Measurements from ENCODE around the gene SNED1.
A peak's percentile ranks its signal among the peaks of the same experiment; 100 is the strongest.

DNA sequence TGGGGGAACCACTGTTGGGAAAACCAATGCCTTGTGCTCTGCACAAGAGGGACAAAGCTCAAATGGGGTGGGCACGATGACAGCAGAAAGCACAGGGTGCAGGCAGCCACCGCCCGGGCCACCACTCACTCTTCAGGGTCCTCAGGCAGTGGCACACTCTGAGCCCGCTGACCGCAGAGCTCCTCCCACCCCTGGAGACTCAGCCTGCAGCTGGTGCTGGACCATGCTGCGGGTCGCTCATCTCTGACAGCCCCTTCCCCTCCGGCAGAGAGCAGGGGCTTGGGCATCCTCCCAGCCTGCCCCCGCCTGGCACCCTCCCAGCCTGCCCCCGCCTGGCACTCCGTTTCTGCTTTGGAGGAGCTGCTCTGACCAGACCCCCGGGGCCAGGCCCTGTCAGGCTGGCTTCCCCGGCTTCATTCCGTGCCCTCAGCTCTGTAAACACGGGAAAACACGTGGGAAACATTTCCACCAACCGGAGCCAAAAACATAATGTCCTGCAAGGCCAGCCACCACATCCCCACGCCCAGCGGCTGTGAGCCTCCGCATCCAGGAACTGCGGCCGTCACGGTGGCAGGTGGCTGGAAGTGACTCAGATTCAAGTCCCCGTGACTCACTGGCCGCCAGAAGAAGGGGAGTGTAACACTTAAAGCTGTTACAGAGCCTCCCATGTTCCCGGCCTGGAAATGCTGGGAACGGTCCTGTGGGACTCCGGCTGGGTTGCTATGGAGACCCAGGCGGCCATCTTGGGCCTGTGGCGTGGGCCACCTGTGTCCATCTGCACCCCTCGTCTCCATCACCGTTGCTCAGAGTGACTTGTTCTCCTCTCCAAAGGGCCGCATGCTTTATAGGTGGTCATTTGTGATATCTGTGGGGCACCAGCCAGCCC lies 6.8 kb upstream of the SNED1 start:
- no peak for TF ChIP-seq POLR2A (IDR thresholded peaks at IDR 0.05)
- TF ChIP-seq, protein P1, sequence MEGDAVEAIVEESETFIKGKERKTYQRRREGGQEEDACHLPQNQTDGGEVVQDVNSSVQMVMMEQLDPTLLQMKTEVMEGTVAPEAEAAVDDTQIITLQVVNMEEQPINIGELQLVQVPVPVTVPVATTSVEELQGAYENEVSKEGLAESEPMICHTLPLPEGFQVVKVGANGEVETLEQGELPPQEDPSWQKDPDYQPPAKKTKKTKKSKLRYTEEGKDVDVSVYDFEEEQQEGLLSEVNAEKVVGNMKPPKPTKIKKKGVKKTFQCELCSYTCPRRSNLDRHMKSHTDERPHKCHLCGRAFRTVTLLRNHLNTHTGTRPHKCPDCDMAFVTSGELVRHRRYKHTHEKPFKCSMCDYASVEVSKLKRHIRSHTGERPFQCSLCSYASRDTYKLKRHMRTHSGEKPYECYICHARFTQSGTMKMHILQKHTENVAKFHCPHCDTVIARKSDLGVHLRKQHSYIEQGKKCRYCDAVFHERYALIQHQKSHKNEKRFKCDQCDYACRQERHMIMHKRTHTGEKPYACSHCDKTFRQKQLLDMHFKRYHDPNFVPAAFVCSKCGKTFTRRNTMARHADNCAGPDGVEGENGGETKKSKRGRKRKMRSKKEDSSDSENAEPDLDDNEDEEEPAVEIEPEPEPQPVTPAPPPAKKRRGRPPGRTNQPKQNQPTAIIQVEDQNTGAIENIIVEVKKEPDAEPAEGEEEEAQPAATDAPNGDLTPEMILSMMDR (IDR thresholded peaks at IDR 0.05): no peak
- TF ChIP-seq EP300 (IDR thresholded peaks at IDR 0.05): peak in 2 of 4 donors; percentile 46 to 77
- TF ChIP-seq POLR2AphosphoS5 (IDR thresholded peaks at IDR 0.05): peak; percentile 38 to 90 (median 62)

Measured in sigmoid colon (tissue), 4 donors.